GM12878 (cell line): ENCODE results near the gene GRAMD1A. TPM values are rescaled to one million over a fixed set of nuclear protein-coding genes. Genes with fewer than 3 reads are reported as not detected.

Experiments used
- ATAC-seq: fragments of 200-7000 bp; cut with Tn5 transposase; 3 replicates; pipeline ENCODE4 v1.9.1; 2020; ENCODE audit warnings: mild to moderate bottlenecking, moderate library complexity
- BruUV-seq: library from RNA; stranded (reverse); fragments of 400-500 nt; replicated peaks from 2 replicates; lab custom pipeline; 2021; lab: Mats Ljungman, UMichigan
- CTCF ChIA-PET: fragments of 300-600 bp; sonication (Branson Sonifier 250); formaldehyde crosslinking; extraction: SDS; loops from one replicate; lab custom pipeline; 2021; ENCODE audit warnings: inconsistent platforms; lab: Yijun Ruan, JAX
- POLR2A ChIA-PET: fragments of 350-600 bp; formaldehyde crosslinking; extraction: SDS; loops from one replicate; lab custom pipeline; 2021; ENCODE audit warnings: inconsistent platforms; lab: Charles Lee
- RAD21 ChIA-PET: fragments of 300-600 bp; sonication (Branson Sonifier 250); formaldehyde crosslinking; loops from one replicate; lab custom pipeline; 2023; ENCODE audit warnings: antibody characterized with exemption; ENCODE audit not compliant: unreplicated experiment; lab: Charles Lee
- SMC1A ChIA-PET: fragments of 300-600 bp; sonication (Branson Sonifier 250); formaldehyde crosslinking; loops from one replicate; lab custom pipeline; 2023; ENCODE audit not compliant: unreplicated experiment, uncharacterized antibody; lab: Charles Lee
- DNase-seq: peaks from one replicate; pipeline ENCODE4 v3.0.0-alpha.2; 2011; ENCODE audit warnings: low read depth, low spot score
- FAIRE-seq: peaks from 3 replicates; lab custom pipeline; 2011; peaks lifted over from hg19 to GRCh38; lab: Jason Lieb, UNC
- H2AFZ ChIP-seq: 2 replicates; pipeline ENCODE4 v1.6.0; 2011; ENCODE audit warnings: low read depth, low read length, control low read depth; ENCODE audit not compliant: control insufficient read depth
- H3K27ac ChIP-seq: 2 replicates; pipeline ENCODE4 v1.5.1; 2011; ENCODE audit warnings: control low read depth; ENCODE audit not compliant: control insufficient read depth, insufficient read depth
- H3K27me3 ChIP-seq, 2 experiments: replicated peaks in 1 of 2; 2 replicates each; pipeline versions ENCODE4 v1.6.0 to v1.6.1; 2011; ENCODE audit warnings: low read length in 1 of 2; ENCODE audit not compliant: control insufficient read depth in 2 of 2, insufficient read depth in 2 of 2
- H3K36me3 ChIP-seq, 2 experiments: 2 replicates each; pipeline ENCODE4 v1.5.1; 2011; ENCODE audit warnings: low read length in 1 of 2; ENCODE audit not compliant: control insufficient read depth in 2 of 2, insufficient read depth in 2 of 2
- H3K4me1 ChIP-seq: 2 replicates; pipeline ENCODE4 v1.6.1; 2011; ENCODE audit warnings: mild to moderate bottlenecking, low read length, moderate library complexity, mixed read lengths; ENCODE audit not compliant: control insufficient read depth, insufficient read depth
- H3K4me2 ChIP-seq: 2 replicates; pipeline ENCODE4 v1.6.0; 2011; ENCODE audit warnings: control low read depth; ENCODE audit not compliant: control insufficient read depth, insufficient read depth
- H3K4me3 ChIP-seq: fragments of 200-600 bp; sonication (generic); 2 replicates; pipeline ENCODE4 v1.5.1; 2016
- H3K79me2 ChIP-seq: 2 replicates; pipeline ENCODE4 v1.6.0; 2011; ENCODE audit warnings: low read length; ENCODE audit not compliant: control insufficient read depth, insufficient read depth
- H3K9ac ChIP-seq: 2 replicates; pipeline ENCODE4 v1.8.0; 2011; ENCODE audit warnings: low read length, control low read depth, mixed read lengths; ENCODE audit not compliant: control insufficient read depth, insufficient read depth
- H3K9me3 ChIP-seq: replicated peaks from 3 replicates; pipeline ENCODE4 v1.5.1; 2011; ENCODE audit warnings: mild to moderate bottlenecking, low read length; ENCODE audit not compliant: control insufficient read depth, insufficient read depth
- H4K20me1 ChIP-seq: 2 replicates; pipeline ENCODE4 v1.6.0; 2011; ENCODE audit not compliant: control insufficient read depth, insufficient read depth
- ATF3 ChIP-seq: IDR thresholded peaks from 2 replicates; pipeline ENCODE4 v1.6.1; 2011; ENCODE audit warnings: low read depth, mild to moderate bottlenecking, low read length, moderate library complexity, borderline replicate concordance; ENCODE audit errors: extremely low read depth
- HDAC6 ChIP-seq: fragments of 200-600 bp; sonication (generic); IDR thresholded peaks from one replicate; pipeline ENCODE4 v1.8.0; 2017; ENCODE audit warnings: antibody characterized with exemption; ENCODE audit not compliant: unreplicated experiment
- KAT2A ChIP-seq: conservative IDR thresholded peaks from 2 replicates; pipeline ENCODE4 v1.6.1; 2011; ENCODE audit warnings: low read depth, low read length; ENCODE audit not compliant: control insufficient read depth
- MEF2A ChIP-seq: IDR thresholded peaks from 2 replicates; pipeline ENCODE4 v1.6.1; 2011; ENCODE audit warnings: low read depth, mild to moderate bottlenecking, low read length, moderate library complexity; ENCODE audit not compliant: insufficient read depth
- NRF1 ChIP-seq: conservative IDR thresholded peaks from 2 replicates; pipeline ENCODE4 v1.6.1; 2011; ENCODE audit warnings: mild to moderate bottlenecking, low read depth, low read length, improper control_type of control experiment
- ZBTB40 ChIP-seq: fragments of 450-650 bp; IDR thresholded peaks from 2 replicates; pipeline ENCODE4 v1.6.1; 2016; ENCODE audit warnings: mild to moderate bottlenecking, moderate library complexity, borderline replicate concordance
- WGBS: methylation state at CpG from one replicate; pipeline ENCODE4 v1.1.6; 2016; ENCODE audit warnings: low lambda C conversion rate; ENCODE audit not compliant: insufficient replicate concordance, insufficient coverage; ENCODE audit errors: missing lambda C conversion rate; 5-methylcytosine and 5-hydroxymethylcytosine counted together
- in situ Hi-C: fragments of 300-500 bp; cut with MboI; formaldehyde crosslinking; loops from 9 replicates; pipeline ENCODE4 v1.14.3; 2018; ENCODE audit warnings: mixed read lengths
- intact Hi-C: fragments of 100-400 bp; cut with micrococcal nuclease; formaldehyde crosslinking; loops from one replicate; pipeline ENCODE4 v1.14.2; 2022; ENCODE audit not compliant: unreplicated experiment
- polyA plus RNA-seq, 11 experiments: library from polyadenylated mRNA; depleted of rRNA in 4 of 11; unstranded in 6 of 11; stranded (reverse) in 5 of 11; fragments of >200 nt; fragmentation: Nextera tagmentation in 4 of 11; fragmentation: Illumina TruSeq in 1 of 11; extraction: Ambion mirVana in 4 of 11; extraction: Trizol in 1 of 11; gene quantifications; 1 replicate in 1 of 11; 2 replicates in 10 of 11; pipeline versions ENCODE4 v1.2.1 to v1.2.3, GENCODE V29; 2011 to 2016; ENCODE audit warnings: inconsistent platforms in 2 of 11, missing spikeins in 2 of 11, low read depth in 1 of 11
- total RNA-seq, 4 experiments: library from RNA; depleted of rRNA in 3 of 4; stranded (reverse); fragments of >200 nt in 3 of 4; fragmentation: Illumina TruSeq in 1 of 4; extraction: Trizol in 1 of 4; gene quantifications; 2 replicates each; pipeline versions ENCODE4 v1.2.1 to v1.2.3, GENCODE V29; 2013 to 2021

The GRAMD1A gene
- total and polyA plus RNA-seq, 10 of the 15 experiments (the other 5 are each of a cell fraction or from before 2014, with no cell fraction given): 0.79 to 73.6 (median 35.3) TPM

- CTCF ChIA-PET: interaction anchor here (1.0 to 1.6 kb wide), 2 partner anchors 31 to 74 kb away, joined by 4 read pairs; no protein-coding TSS in a partner anchor
- H3K27ac ChIP-seq: no peak overlapping the region
- TF ChIP-seq NRF1 (no peak), HDAC6 (no peak), MEF2A (no peak), ATF3 (no peak), KAT2A (no peak), ZBTB40 (no peak)
- no peaks in the 10 kb centered on the region for H3K79me2 ChIP-seq
- ATAC-seq: no peak
- H4K20me1 ChIP-seq: no peaks in the 10 kb centered on the region
- DNase-seq: no peak
- H3K36me3 ChIP-seq: no peaks in the 10 kb centered on the region
- H3K4me2 ChIP-seq: no peak overlapping the region
- no peaks in the 10 kb centered on the region for H3K4me1 ChIP-seq
- H3K27me3 ChIP-seq: no peaks in the 10 kb centered on the region
- H2AFZ ChIP-seq: no peak overlapping the region
- H3K9me3 ChIP-seq: no peaks in the 10 kb centered on the region; the same call in 2 of the 3 replicates
- POLR2A ChIA-PET: interaction anchor here (0.6 kb wide), 1 partner anchor 18 kb away, joined by 8 read pairs; the partner anchor contains the start of gene GRAMD1A
- 76% methylated on average over 5 of the region's 5 CpGs for WGBS
- intact Hi-C loops (no loop called here), in situ Hi-C loops (no loop called here)
- SMC1A ChIA-PET: interaction anchor here (0.8 kb wide), 1 partner anchor 17 kb away, joined by 5 read pairs; no protein-coding TSS in a partner anchor
- no peak overlapping the region for H3K4me3 ChIP-seq
- no peak overlapping the region for H3K9ac ChIP-seq
- BruUV-seq: no TSS peak
- FAIRE-seq: no peak
- RAD21 ChIA-PET: no interaction called here
These were observed 17.8 kb upstream of the GRAMD1A start for GRCh38 chr19:34982275-34982674.
